Right atrium auricular region (tissue), 2 donors: ENCODE data around the gene ERP27. TPM values are rescaled to one million over a fixed set of nuclear protein-coding genes. Genes with fewer than 3 reads are reported as not detected.

Experiments
- DNase-seq: peaks from one replicate; pipeline ENCODE4 v3.0.0-alpha.2; 2019; ENCODE audit warnings: low spot score
- H3K27ac ChIP-seq, 2 donors: fragments of 200-600 bp; sonication (generic); 1 replicate in 1 of 2; 2 replicates in 1 of 2; pipeline ENCODE4 v1.5.1; 2016 to 2019
- H3K27me3 ChIP-seq, 2 donors: fragments of 200-600 bp; sonication (generic); one replicate each; pipeline versions ENCODE4 v1.5.1 to v1.6.0; 2017 to 2019
- H3K36me3 ChIP-seq: fragments of 200-600 bp; sonication (generic); one replicate; pipeline ENCODE4 v1.5.1; 2016
- H3K4me1 ChIP-seq, 2 donors: fragments of 200-600 bp; sonication (generic); one replicate each; pipeline versions ENCODE4 v1.5.1 to v1.6.0; 2017 to 2019
- H3K4me3 ChIP-seq, 2 donors: fragments of 200-600 bp; sonication (generic); 1 replicate in 1 of 2; 2 replicates in 1 of 2; pipeline ENCODE4 v1.5.1; 2017 to 2019; ENCODE audit warnings: mild to moderate bottlenecking in 1 of 2, moderate library complexity in 1 of 2
- H3K9me3 ChIP-seq, 2 donors: fragments of 200-600 bp; sonication (generic); one replicate each; pipeline ENCODE4 v1.5.1; 2019
- CTCF ChIP-seq, 2 donors: fragments of 200-600 bp; sonication (generic); IDR thresholded peaks; one replicate each; pipeline ENCODE4 v1.5.1; 2019; ENCODE audit warnings: antibody characterized with exemption in 2 of 2
- total RNA-seq, 2 donors: library from RNA; depleted of rRNA; stranded (reverse); fragments of >200 nt; gene quantifications; one replicate each; pipeline ENCODE4 v1.1.0, GENCODE V29; 2016

Gene ERP27
- total RNA-seq, 2 donors from 2014 or later, result 0.31 to 0.70 TPM

GRCh38 chr12:14920475-14921126, 17.7 kb downstream of the ERP27 start:
- Histone ChIP-seq H3K4me3 (no peak overlapping the region), H3K27me3 (no peaks in the 10 kb centered on the region), H3K36me3 (no peaks in the 10 kb centered on the region), H3K9me3 (no peaks in the 10 kb centered on the region), H3K27ac (no peak overlapping the region), H3K4me1 (no peaks in the 10 kb centered on the region)
- no peak for DNase-seq
- TF ChIP-seq CTCF (IDR thresholded peaks at IDR 0.05), result no peak

GRCh38 chr12:14919455-14919854, 18.9 kb downstream of the ERP27 start:
- DNase-seq, result no peak
- no peak for TF ChIP-seq CTCF (IDR thresholded peaks at IDR 0.05)
- no peaks in the 10 kb centered on the region for H3K9me3 ChIP-seq
- H3K27me3 ChIP-seq, result no peaks in the 10 kb centered on the region
- H3K27ac ChIP-seq, result no peak overlapping the region
- no peaks in the 10 kb centered on the region for H3K36me3 ChIP-seq
- no peaks in the 10 kb centered on the region for H3K4me1 ChIP-seq
- H3K4me3 ChIP-seq, result no peak overlapping the region

GRCh38 chr12:14915736-14916135, 22.6 kb downstream of the ERP27 start:
- Histone ChIP-seq H3K27ac (no peak overlapping the region), H3K27me3 (no peaks in the 10 kb centered on the region), H3K36me3 (no peaks in the 10 kb centered on the region)

GRCh38 chr12:14913381-14913781, 25.0 kb downstream of the ERP27 start:
- Histone ChIP-seq H3K36me3 (no peaks in the 10 kb centered on the region), H3K27ac (peak overlapping the region in 1 of 2 donors; percentile 19), H3K9me3 (no peaks in the 10 kb centered on the region), H3K27me3 (no peaks in the 10 kb centered on the region), H3K4me1 (peaks cover 0 to 12% of the 10 kb centered on the region in 2 donors), H3K4me3 (no peak overlapping the region)
- no peak for TF ChIP-seq CTCF (IDR thresholded peaks at IDR 0.05)
- DNase-seq, result peak; percentile 60

More at GRCh38 chr12:14915736-14916135, 22.6 kb downstream of the ERP27 start:
- H3K4me1 ChIP-seq, result peaks cover 0 to 12% of the 10 kb centered on the region in 2 donors
- no peak overlapping the region for H3K4me3 ChIP-seq
- TF ChIP-seq CTCF (IDR thresholded peaks at IDR 0.05), result no peak
- no peaks in the 10 kb centered on the region for H3K9me3 ChIP-seq
- no peak for DNase-seq

- Histone ChIP-seq H3K27me3 (no peaks in the 10 kb centered on the region), H3K4me3 (no peak overlapping the region), H3K9me3 (no peaks in the 10 kb centered on the region), H3K4me1 (peaks cover 0 to 13% of the 10 kb centered on the region in 2 donors), H3K36me3 (no peaks in the 10 kb centered on the region), H3K27ac (no peak overlapping the region)
- no peak for DNase-seq
- no peak for TF ChIP-seq CTCF (IDR thresholded peaks at IDR 0.05)
Observed at GRCh38 chr12:14911131-14911530, 27.2 kb downstream of the ERP27 start.
